Measurements from ENCODE around the gene ATG16L1. TPM values are rescaled to one million over a fixed set of nuclear protein-coding genes. Genes with fewer than 3 reads are reported as not detected.

The ATG16L1 gene
- 21.4 TPM for total RNA-seq (2013)
- polyA plus RNA-seq (10 to 100 TPM in 1 of 3 donors, 1 to 10 TPM in 2; 3.3 to 22.9 (median 4.3) TPM), polyA minus RNA-seq (17.2 and 22.6 TPM in 2 replicates), total RNA-seq (7.4 to 35.4 (median 21.7) reads per million in 11 experiments)

DNA sequence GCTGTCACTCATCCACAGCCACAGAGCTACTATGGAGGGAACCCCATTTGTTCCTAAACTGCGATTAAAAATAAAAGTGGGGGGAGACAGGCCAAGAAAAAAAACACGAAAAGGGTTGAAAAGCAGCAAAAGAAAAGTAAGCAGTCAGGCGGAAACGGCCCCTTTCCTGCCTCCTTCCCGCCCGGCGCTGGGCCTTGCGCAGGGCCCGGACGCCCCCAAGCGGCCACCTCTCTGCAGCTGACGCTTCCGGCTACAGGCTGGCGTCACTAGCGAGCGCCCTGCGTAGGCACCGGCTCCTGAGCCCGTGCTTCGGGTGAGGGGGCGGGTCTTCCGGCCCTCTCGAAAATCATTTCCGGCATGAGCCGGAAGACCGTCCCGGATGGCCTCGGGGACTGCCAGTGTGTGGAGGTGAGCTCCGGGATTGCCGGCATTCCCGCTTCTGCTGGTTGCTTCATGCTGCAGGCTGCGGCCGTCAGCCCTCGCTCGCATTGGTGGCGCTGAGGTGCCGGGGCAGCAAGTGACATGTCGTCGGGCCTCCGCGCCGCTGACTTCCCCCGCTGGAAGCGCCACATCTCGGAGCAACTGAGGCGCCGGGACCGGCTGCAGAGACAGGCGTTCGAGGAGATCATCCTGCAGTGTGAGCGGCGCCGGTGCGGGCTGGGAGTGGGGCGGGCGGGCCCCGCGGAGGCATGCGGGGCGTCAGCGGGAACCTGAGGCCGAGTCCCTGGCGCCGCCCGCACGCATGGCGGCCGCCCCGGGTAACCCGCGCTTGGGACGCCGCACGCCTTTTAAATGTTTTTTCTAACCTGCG, at the start of gene ATG16L1:
ATG16L1 (plus strand) TSS at position 368 of the 811 bp plus-strand sequence; CDS start at position 523, 155 bp downstream.
- Mint-ChIP-seq H3K27me3 (ENCODE audit: low read depth in 3 of 3) (no peaks in the 10 kb centered on the region), H3K4me1 (peaks cover 52% of the 10 kb centered on the region), H3K9me3 (no peaks in the 10 kb centered on the region), H3K4me3 (peak within 1 kb of the TSS; percentile 88 to 94), H3K27ac (peak within 1 kb of the TSS; percentile 85 to 94 (median 92)), H3K36me3 (peaks cover 7 to 15% of the 10 kb centered on the region in 2 donors)
- Histone ChIP-seq H3K79me2 (ENCODE audit: insufficient read depth, low read length) (peaks cover 51% of the 10 kb centered on the region), H3K36me3 (replicated peaks in 1 of 2; ENCODE audit: control insufficient read depth in 1 of 2, insufficient read depth in 2 of 2, low read length in 2 of 2) (peaks cover 21 to 26% of the 10 kb centered on the region in 2 donors), H3K4me2 (replicated peaks; ENCODE audit: extremely low read depth, low read length, poor library complexity, severe bottlenecking) (peak within 1 kb of the TSS; percentile 93), H3K27ac (ENCODE audit: low read depth in 1 of 2, low read length in 2 of 2) (peak within 1 kb of the TSS; percentile 58 to 89), H2AFZ (ENCODE audit: insufficient read depth, low read depth, low read length, poor library complexity, severe bottlenecking) (peak within 1 kb of the TSS; percentile 97), H3K4me3 (replicated peaks in 1 of 3; ENCODE audit: low read depth in 2 of 3, low read length in 3 of 3) (peak within 1 kb of the TSS; percentile 87 to 98 (median 96)), H4K20me1 (ENCODE audit: insufficient read depth, low read length) (peaks cover 31% of the 10 kb centered on the region), H3K27me3 (ENCODE audit: control insufficient read depth in 2 of 2, insufficient read depth in 2 of 2, low read length in 2 of 2) (no peaks in the 10 kb centered on the region), H3K4me1 (ENCODE audit: control insufficient read depth in 1 of 2, insufficient read depth in 2 of 2, low read length in 2 of 2) (peaks cover 58 to 59% of the 10 kb centered on the region in 2 donors), H3K9ac (ENCODE audit: insufficient read depth, low read length, poor library complexity, severe bottlenecking) (peak within 1 kb of the TSS; percentile 80), H3K9me3 (replicated peaks in 1 of 2; ENCODE audit: control insufficient read depth in 1 of 2, insufficient read depth in 1 of 2, low read length in 2 of 2) (no peaks in the 10 kb centered on the region)
- DNase-seq, result peak; percentile 93 to 96 (median 96)
- under 1% methylated on average over 74 of the region's 75 CpGs for WGBS (ENCODE audit: insufficient coverage)
- TF ChIP-seq, protein P1, sequence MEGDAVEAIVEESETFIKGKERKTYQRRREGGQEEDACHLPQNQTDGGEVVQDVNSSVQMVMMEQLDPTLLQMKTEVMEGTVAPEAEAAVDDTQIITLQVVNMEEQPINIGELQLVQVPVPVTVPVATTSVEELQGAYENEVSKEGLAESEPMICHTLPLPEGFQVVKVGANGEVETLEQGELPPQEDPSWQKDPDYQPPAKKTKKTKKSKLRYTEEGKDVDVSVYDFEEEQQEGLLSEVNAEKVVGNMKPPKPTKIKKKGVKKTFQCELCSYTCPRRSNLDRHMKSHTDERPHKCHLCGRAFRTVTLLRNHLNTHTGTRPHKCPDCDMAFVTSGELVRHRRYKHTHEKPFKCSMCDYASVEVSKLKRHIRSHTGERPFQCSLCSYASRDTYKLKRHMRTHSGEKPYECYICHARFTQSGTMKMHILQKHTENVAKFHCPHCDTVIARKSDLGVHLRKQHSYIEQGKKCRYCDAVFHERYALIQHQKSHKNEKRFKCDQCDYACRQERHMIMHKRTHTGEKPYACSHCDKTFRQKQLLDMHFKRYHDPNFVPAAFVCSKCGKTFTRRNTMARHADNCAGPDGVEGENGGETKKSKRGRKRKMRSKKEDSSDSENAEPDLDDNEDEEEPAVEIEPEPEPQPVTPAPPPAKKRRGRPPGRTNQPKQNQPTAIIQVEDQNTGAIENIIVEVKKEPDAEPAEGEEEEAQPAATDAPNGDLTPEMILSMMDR (IDR thresholded peaks at IDR 0.05), result peak; percentile 96
- intact Hi-C loops (cut with micrococcal nuclease), result loop anchor here (5.0 to 10.0 kb wide), 5 partner anchors 59 to 417 kb away; no protein-coding TSS in a partner anchor

- peak overlapping the region in 1 of 3 experiments; percentile 1 for H3K4me3 ChIP-seq (replicated peaks in 1 of 3; ENCODE audit: low read depth in 2 of 3, low read length in 3 of 3)
- H3K79me2 ChIP-seq (ENCODE audit: insufficient read depth, low read length), result no peaks in the 10 kb centered on the region
- WGBS (ENCODE audit: insufficient coverage), result 25% methylated on average over 2 of the region's 5 CpGs
- Mint-ChIP-seq H3K27ac (peak overlapping the region; percentile 84 to 95 (median 91)), H3K36me3 (peaks cover 64 to 94% of the 10 kb centered on the region in 2 donors), H3K27me3 (ENCODE audit: low read depth in 3 of 3) (peaks cover 0 to 2% (median 1%) of the 10 kb centered on the region in 3 donors), H3K4me3 (peak overlapping the region in 1 of 2 donors; percentile 75), H3K9me3 (peaks cover 0 to 6% (median 0%) of the 10 kb centered on the region in 7 donors), H3K4me1 (peaks cover 38% of the 10 kb centered on the region)
- no peaks in the 10 kb centered on the region for H3K27me3 ChIP-seq (ENCODE audit: control insufficient read depth in 2 of 2, insufficient read depth in 2 of 2, low read length in 2 of 2)
- intact Hi-C loops (cut with micrococcal nuclease), result no loop called here
- no peaks in the 10 kb centered on the region for H3K9me3 ChIP-seq (replicated peaks in 1 of 2; ENCODE audit: control insufficient read depth in 1 of 2, insufficient read depth in 1 of 2, low read length in 2 of 2)
- peak; percentile 59 to 84 (median 62) for DNase-seq
- peak overlapping the region; percentile 69 to 82 for H3K27ac ChIP-seq (ENCODE audit: low read depth in 1 of 2, low read length in 2 of 2)
- peaks cover 32 to 40% of the 10 kb centered on the region in 2 donors for H3K4me1 ChIP-seq (ENCODE audit: control insufficient read depth in 1 of 2, insufficient read depth in 2 of 2, low read length in 2 of 2)
- H3K9ac ChIP-seq (ENCODE audit: insufficient read depth, low read length, poor library complexity, severe bottlenecking), result peak overlapping the region; percentile 5
- TF ChIP-seq, protein P1 (IDR thresholded peaks at IDR 0.05), result no peak
- H2AFZ ChIP-seq (ENCODE audit: insufficient read depth, low read depth, low read length, poor library complexity, severe bottlenecking), result no peak overlapping the region
- H3K36me3 ChIP-seq (replicated peaks in 1 of 2; ENCODE audit: control insufficient read depth in 1 of 2, insufficient read depth in 2 of 2, low read length in 2 of 2), result peaks cover 71 to 88% of the 10 kb centered on the region in 2 donors
- peak overlapping the region; percentile 30 for H3K4me2 ChIP-seq (replicated peaks; ENCODE audit: extremely low read depth, low read length, poor library complexity, severe bottlenecking)
- peaks cover 54% of the 10 kb centered on the region for H4K20me1 ChIP-seq (ENCODE audit: insufficient read depth, low read length)
Observed at GRCh38 chr2:233202531-233202944, 48.9 kb upstream of the ATG16L1 start.

Measured in CD14-positive monocyte (primary cell).